GM18498 (cell line): Measurements from ENCODE around the gene NPDC1.

Experiments used
- ATAC-seq: cut with Tn5 transposase; IDR thresholded peaks from one replicate; pipeline ENCODE4 v1.9.1; 2021; ENCODE audit warnings: mild to moderate bottlenecking, moderate library complexity; ENCODE audit not compliant: unreplicated experiment

NPDC1 gene

DNA sequence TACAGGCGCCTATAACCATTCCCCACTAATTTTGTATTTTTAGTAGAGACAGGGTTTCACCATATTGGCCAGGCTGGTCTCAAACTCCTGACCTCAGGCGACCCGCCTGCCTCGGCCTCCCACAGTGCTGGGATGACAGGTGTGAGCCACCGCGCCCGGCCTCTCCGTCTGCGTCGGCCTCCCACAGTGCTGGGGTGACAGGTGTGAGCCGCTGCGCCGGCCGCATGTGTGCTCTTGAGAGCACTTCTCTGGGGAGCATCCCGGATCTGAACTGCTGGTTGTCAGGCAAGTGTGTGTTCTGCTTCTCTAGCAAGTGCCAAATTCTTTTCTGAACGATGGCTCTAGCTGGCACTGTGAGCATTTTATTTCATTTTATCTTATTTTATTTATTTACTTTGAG lies 11.6 kb upstream of the NPDC1 start:
- no peak for ATAC-seq

- ATAC-seq = no peak
Observed at GRCh38 chr9:137056739-137057415, 10.9 kb upstream of the NPDC1 start.

GRCh38 chr9:137055385-137056364 lies 9.7 kb upstream of the NPDC1 start:
- no peak for ATAC-seq

DNA sequence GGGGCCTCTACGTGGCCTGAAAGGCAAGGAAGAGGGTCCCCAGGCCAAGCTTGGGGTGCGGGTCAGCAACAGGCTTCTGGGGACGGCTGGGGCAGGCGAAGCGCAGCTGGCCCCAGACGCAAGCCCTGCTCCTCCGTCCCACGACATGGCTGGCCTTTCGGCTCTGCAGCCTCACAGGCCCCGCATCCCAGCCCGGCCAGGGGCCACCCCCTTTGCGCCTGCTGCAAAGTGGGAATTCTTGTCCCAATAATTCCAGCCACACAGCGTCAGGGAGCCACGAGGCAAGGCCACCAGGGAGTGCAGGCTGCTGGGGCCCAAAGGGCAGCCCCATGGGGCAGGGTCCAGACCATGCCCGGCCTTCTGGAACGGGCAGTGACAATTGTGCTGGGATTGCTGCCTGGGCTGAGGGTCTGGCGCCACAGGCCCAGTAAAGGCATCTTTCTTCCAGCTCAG lies 9.0 kb upstream of the NPDC1 start:
- no peak for ATAC-seq

GRCh38 chr9:137053944-137054931 lies 8.3 kb upstream of the NPDC1 start, which contains the start of gene ENTPD2:
Gene ENTPD2, minus strand, starts transcription at chr9:137054061. Its CDS starts 64 bp downstream, at chr9:137053997.
- no peak for ATAC-seq

DNA sequence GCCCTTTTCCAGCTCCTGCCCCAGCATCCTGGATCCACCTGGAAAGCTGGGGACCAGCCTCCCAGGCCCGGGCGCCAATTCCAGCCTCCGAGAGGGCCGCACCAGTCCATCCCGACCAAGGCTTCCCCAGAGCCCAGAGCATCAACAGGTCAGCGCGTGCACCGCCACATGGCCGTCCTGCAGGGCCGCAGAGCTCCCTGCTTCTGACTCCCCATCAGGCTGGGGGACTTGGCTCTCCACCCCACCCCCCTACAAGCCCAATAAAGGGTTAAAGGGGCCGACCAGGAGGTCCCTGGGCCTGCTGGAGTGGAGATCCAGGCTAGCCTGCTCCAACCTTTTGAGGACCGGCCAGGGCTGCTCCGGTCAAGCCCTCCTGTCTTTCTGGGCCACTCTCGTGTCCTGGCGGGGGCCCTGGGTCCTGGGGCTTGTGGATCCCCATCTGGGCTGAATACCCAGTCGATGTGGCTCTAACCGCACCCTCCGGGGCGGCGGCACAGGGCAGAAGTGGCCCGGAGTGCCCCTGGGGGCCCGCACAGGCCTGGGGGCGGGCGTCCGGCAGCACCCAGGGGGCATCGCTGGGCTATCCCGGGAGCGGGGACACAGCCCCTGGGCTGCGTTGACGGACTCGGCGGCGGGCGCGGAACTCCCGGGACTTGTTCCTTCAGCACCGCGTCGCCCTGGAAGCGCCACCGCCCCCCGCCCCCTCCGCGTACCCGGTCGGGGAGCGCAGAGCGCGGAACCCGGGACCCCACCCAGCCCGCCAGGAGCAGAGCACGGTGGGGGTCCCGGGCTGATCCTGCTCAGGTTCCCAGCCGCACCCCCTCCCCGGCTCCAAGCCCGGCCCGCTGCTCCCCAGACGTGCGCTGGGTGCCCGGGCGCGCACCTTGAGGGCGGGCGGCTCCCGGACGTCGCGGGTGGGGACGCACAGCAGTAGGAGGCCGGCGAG lies 7.3 kb upstream of the NPDC1 start:
- no peak for ATAC-seq

DNA sequence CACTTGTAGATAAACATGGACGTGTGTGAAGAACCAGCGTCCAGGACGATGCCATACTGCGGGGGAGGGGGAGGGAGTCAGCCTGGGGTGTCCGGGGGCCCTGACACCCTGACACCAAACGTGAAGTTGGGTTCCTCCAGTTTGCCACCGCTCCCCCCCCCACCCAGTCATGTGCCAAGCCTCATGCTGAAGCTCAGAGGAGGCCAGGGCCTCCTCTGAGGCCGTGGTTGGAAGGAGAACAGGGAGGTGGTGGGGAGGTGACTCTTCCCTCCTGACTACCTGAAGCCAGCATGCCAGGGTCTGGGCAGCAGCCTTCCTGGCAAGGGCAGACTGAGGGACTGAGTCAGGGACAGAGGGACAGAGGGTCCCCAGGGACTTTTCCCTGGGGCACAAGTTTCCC lies 6.3 kb upstream of the NPDC1 start:
- ATAC-seq = no peak

- no peak for ATAC-seq
Observed at GRCh38 chr9:137051145-137051724, 5.3 kb upstream of the NPDC1 start.

GRCh38 chr9:137050570-137050969 lies 4.6 kb upstream of the NPDC1 start:
- ATAC-seq = no peak

GRCh38 chr9:137049544-137050449 lies 3.8 kb upstream of the NPDC1 start:
- ATAC-seq = no peak

- ATAC-seq = no peak
Observed at GRCh38 chr9:137048655-137049543, 2.9 kb upstream of the NPDC1 start.

GRCh38 chr9:137045294-137046087 lies 486 bp downstream of the NPDC1 start:
- ATAC-seq = no peak

DNA sequence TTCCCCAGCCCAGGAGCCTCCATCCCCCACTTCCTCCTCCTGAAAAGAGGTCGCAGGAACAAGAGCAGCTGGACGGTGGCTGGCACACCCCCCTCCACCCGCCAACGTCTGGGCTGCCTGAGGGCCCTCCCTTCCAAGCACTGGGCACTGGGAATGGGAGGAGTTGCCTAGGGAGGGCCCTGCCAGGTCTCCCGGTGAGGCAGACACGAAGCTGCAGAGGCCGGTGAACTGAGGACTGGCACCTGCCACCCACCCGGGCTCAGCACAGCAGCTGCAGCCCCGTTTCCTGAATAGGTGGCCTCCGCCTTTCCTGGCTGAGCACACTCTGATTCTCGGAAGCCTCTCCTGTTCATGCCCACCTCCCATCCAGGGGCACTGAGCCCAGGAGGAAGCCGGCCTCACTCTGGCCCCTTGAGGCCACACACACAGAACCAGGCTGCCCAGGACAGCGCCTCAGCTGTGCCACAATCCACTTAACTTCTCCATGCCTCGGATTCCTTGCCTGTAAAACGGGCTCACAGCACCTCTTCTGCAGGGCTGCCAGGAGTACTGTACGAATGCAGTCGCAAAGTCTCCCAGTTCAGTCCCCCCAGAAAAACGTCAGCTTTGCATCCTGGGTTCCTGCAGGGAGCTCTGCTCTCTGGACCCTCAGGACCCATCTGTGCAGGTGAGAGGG lies 1.3 kb downstream of the NPDC1 start:
- no peak for ATAC-seq

DNA sequence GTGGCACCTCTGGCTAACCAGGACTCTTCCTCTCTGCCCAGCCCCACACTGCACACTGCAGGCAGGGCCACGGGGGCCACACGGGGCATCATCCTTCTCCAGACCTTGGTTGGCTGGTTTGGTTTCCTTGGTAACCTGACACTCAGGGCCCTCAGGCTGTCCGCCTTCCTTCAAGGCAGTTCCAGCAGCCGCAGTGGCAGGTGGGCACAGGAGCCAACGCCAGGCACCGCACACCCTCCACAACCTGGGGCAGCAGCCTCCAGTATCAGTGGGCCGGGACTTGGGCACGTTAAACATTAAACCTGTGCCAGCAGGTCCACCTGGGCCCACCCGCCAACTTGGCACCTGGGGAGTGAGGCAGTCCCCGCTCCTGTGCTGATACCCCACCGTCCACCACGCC lies 1.9 kb downstream of the NPDC1 start:
- no peak for ATAC-seq

DNA sequence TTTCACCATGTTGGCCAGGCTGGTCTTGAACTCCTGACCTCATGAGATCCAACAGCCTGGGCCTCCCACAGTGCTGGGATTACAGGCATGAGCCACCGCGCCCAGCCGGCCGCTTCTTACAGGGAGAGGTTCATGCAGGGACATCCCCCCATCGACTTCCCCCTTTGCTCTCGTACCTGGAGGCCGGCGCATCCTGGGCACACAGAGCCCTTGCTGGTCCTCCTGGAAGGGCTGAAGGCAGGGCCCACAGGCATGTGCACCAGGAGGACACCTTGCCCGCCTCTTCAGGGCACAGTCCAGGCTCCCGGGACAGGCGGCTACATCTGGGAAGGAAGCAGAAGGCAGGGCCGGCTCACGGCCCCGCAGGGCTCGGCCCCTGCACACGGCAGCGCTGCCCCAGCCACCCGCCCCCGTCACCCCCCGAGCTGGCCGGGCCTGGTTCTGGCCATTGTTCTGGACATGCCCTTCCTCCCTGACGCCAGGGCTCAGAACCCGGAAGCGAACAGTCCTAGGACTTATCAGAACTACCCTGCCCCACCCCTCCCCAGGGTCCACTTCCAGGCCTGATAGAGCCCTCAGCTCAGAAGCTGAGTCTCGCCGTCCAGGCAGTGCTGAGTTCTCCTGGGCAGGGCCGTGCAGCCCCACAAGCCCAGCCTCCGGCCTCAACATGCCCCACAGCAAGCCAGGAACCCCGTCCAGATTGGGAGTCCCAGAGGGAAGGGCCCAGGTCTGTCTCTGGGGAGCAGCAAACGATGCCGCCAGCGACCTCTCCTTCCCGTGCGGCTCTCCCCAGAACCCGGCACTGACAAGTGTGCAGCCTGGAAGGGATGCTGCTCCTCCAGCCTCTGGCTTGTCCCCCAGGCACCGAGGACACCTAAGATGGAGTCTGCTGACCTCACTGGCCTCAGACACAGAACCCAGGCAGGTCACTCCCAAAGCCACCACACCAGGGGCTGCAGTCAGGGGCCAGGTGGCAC lies 2.9 kb downstream of the NPDC1 start:
- ATAC-seq = no peak
